Measurements from ENCODE around the gene TMEM150B.
"Not testable (repeated sequence)": the region's sequence is repeated elsewhere in the genome, so short reads cannot be mapped to it uniquely, and the experiment has no call there.

The TMEM150B gene

GRCh38 chr19:55336101-55336500 is 11.0 kb upstream of the TMEM150B start:
- Mint-ChIP-seq H3K4me3 (no peak overlapping the region), H3K27me3 (ENCODE audit: low read depth) (peaks cover 15% of the 10 kb centered on the region)
- DNase-seq (ENCODE audit: low spot score) = no peak

GRCh38 chr19:55333870-55334269 is 8.7 kb upstream of the TMEM150B start:
- Mint-ChIP-seq H3K36me3 (ENCODE audit: low read depth) (no peaks in the 10 kb centered on the region), H3K27me3 (ENCODE audit: low read depth) (peaks cover 15% of the 10 kb centered on the region), H3K27ac (no peak overlapping the region), H3K4me1 (ENCODE audit: low read depth) (peaks cover 5% of the 10 kb centered on the region), H3K4me3 (no peak overlapping the region), H3K9me3 (no peaks in the 10 kb centered on the region)
- no peak for DNase-seq (ENCODE audit: low spot score)

More at GRCh38 chr19:55336101-55336500, 11.0 kb upstream of the TMEM150B start:
- no peak overlapping the region for H3K27ac Mint-ChIP-seq
- H3K36me3 Mint-ChIP-seq (ENCODE audit: low read depth) = no peaks in the 10 kb centered on the region
- peaks cover 9% of the 10 kb centered on the region for H3K4me1 Mint-ChIP-seq (ENCODE audit: low read depth)
- H3K9me3 Mint-ChIP-seq = no peaks in the 10 kb centered on the region

- DNase-seq (ENCODE audit: low spot score); H3K36me3 Mint-ChIP-seq (ENCODE audit: low read depth); H3K27me3 Mint-ChIP-seq (ENCODE audit: low read depth); H3K9me3 Mint-ChIP-seq; H3K27ac Mint-ChIP-seq; H3K4me3 Mint-ChIP-seq; H3K4me1 Mint-ChIP-seq (ENCODE audit: low read depth): not testable (repeated sequence)
Observed at GRCh38 chr19:55329791-55330190, 4.7 kb upstream of the TMEM150B start.

GRCh38 chr19:55328774-55329318 is 3.7 kb upstream of the TMEM150B start:
- not testable (repeated sequence) for H3K9me3 Mint-ChIP-seq; DNase-seq (ENCODE audit: low spot score); H3K36me3 Mint-ChIP-seq (ENCODE audit: low read depth); H3K27ac Mint-ChIP-seq; H3K27me3 Mint-ChIP-seq (ENCODE audit: low read depth); H3K4me3 Mint-ChIP-seq; H3K4me1 Mint-ChIP-seq (ENCODE audit: low read depth)

- Mint-ChIP-seq H3K27ac (no peak overlapping the region), H3K27me3 (ENCODE audit: low read depth) (peaks cover 7% of the 10 kb centered on the region), H3K9me3 (no peaks in the 10 kb centered on the region), H3K4me1 (ENCODE audit: low read depth) (peaks cover 10% of the 10 kb centered on the region), H3K4me3 (peak overlapping the region; percentile 3), H3K36me3 (ENCODE audit: low read depth) (no peaks in the 10 kb centered on the region)
- DNase-seq (ENCODE audit: low spot score) = no peak
Observed at GRCh38 chr19:55324662-55325061, 479 bp downstream of the TMEM150B start.

- H3K4me3 Mint-ChIP-seq = no peak overlapping the region
- H3K27ac Mint-ChIP-seq = no peak overlapping the region
- H3K36me3 Mint-ChIP-seq (ENCODE audit: low read depth) = no peaks in the 10 kb centered on the region
- H3K9me3 Mint-ChIP-seq = no peaks in the 10 kb centered on the region
- peaks cover 7% of the 10 kb centered on the region for H3K27me3 Mint-ChIP-seq (ENCODE audit: low read depth)
- DNase-seq (ENCODE audit: low spot score) = no peak
- H3K4me1 Mint-ChIP-seq (ENCODE audit: low read depth) = peaks cover 10% of the 10 kb centered on the region
Observed at GRCh38 chr19:55322204-55322885, 2.8 kb downstream of the TMEM150B start.

- Mint-ChIP-seq H3K4me1 (ENCODE audit: low read depth) (peaks cover 10% of the 10 kb centered on the region), H3K4me3 (no peak overlapping the region), H3K9me3 (no peaks in the 10 kb centered on the region), H3K36me3 (ENCODE audit: low read depth) (no peaks in the 10 kb centered on the region), H3K27ac (no peak overlapping the region), H3K27me3 (ENCODE audit: low read depth) (peaks cover 7% of the 10 kb centered on the region)
- DNase-seq (ENCODE audit: low spot score) = no peak
Observed at GRCh38 chr19:55321466-55322137, 3.5 kb downstream of the TMEM150B start.

- Mint-ChIP-seq H3K36me3 (ENCODE audit: low read depth) (no peaks in the 10 kb centered on the region), H3K27ac (no peak overlapping the region), H3K4me1 (ENCODE audit: low read depth) (peaks cover 10% of the 10 kb centered on the region), H3K4me3 (no peak overlapping the region), H3K9me3 (no peaks in the 10 kb centered on the region), H3K27me3 (ENCODE audit: low read depth) (peaks cover 7% of the 10 kb centered on the region)
- DNase-seq (ENCODE audit: low spot score) = no peak
Observed at GRCh38 chr19:55320844-55321419, 4.2 kb downstream of the TMEM150B start.

GRCh38 chr19:55319785-55320184 is 5.4 kb downstream of the TMEM150B start:
- Mint-ChIP-seq H3K4me1 (ENCODE audit: low read depth) (peaks cover 6% of the 10 kb centered on the region), H3K4me3 (no peak overlapping the region), H3K36me3 (ENCODE audit: low read depth) (no peaks in the 10 kb centered on the region), H3K27ac (no peak overlapping the region), H3K27me3 (ENCODE audit: low read depth) (peaks cover 7% of the 10 kb centered on the region), H3K9me3 (no peaks in the 10 kb centered on the region)
- no peak for DNase-seq (ENCODE audit: low spot score)

GRCh38 chr19:55316646-55317045 is 8.5 kb downstream of the TMEM150B start:
- Mint-ChIP-seq H3K36me3 (ENCODE audit: low read depth) (no peaks in the 10 kb centered on the region), H3K27me3 (ENCODE audit: low read depth) (no peaks in the 10 kb centered on the region), H3K4me1 (ENCODE audit: low read depth) (peaks cover 3% of the 10 kb centered on the region), H3K4me3 (no peak overlapping the region), H3K9me3 (no peaks in the 10 kb centered on the region), H3K27ac (no peak overlapping the region)
- DNase-seq (ENCODE audit: low spot score) = no peak

- no peak for DNase-seq (ENCODE audit: low spot score)
- Mint-ChIP-seq H3K9me3 (no peaks in the 10 kb centered on the region), H3K27ac (no peak overlapping the region), H3K4me3 (no peak overlapping the region), H3K27me3 (ENCODE audit: low read depth) (no peaks in the 10 kb centered on the region), H3K4me1 (ENCODE audit: low read depth) (peaks cover under 1% of the 10 kb centered on the region), H3K36me3 (ENCODE audit: low read depth) (no peaks in the 10 kb centered on the region)
Observed at GRCh38 chr19:55315956-55316525, 9.1 kb downstream of the TMEM150B start.

- H3K27ac Mint-ChIP-seq = no peak overlapping the region
- DNase-seq (ENCODE audit: low spot score) = no peak
- no peaks in the 10 kb centered on the region for H3K36me3 Mint-ChIP-seq (ENCODE audit: low read depth)
- no peak overlapping the region for H3K4me3 Mint-ChIP-seq
- H3K27me3 Mint-ChIP-seq (ENCODE audit: low read depth) = no peaks in the 10 kb centered on the region
- H3K9me3 Mint-ChIP-seq = no peaks in the 10 kb centered on the region
- H3K4me1 Mint-ChIP-seq (ENCODE audit: low read depth) = no peaks in the 10 kb centered on the region
Observed at GRCh38 chr19:55314396-55314795, 10.7 kb downstream of the TMEM150B start.

GRCh38 chr19:55312621-55313512 is 12.3 kb downstream of the TMEM150B start:
- no peaks in the 10 kb centered on the region for H3K4me1 Mint-ChIP-seq (ENCODE audit: low read depth)
- H3K36me3 Mint-ChIP-seq (ENCODE audit: low read depth) = no peaks in the 10 kb centered on the region
- H3K9me3 Mint-ChIP-seq = no peaks in the 10 kb centered on the region

More at GRCh38 chr19:55312621-55313512, 12.3 kb downstream of the TMEM150B start:
- Mint-ChIP-seq H3K27ac (no peak overlapping the region), H3K4me3 (no peak overlapping the region), H3K27me3 (ENCODE audit: low read depth) (no peaks in the 10 kb centered on the region)
- no peak for DNase-seq (ENCODE audit: low spot score)

All from T-helper 2 cell treated with Interferon-gamma antibody and Interleukin-4, amounts not matched to agents 5 μg/mL and 100 μg/mL, for 36 hours (primary cell).